HG02970 (cell line): ENCODE results near the gene NUP205.
"Not testable (repeated sequence)": the region's sequence is repeated elsewhere in the genome, so short reads cannot be mapped to it uniquely, and the experiment has no call there.

ENCODE experiments used
- ATAC-seq: cut with Tn5 transposase; IDR thresholded peaks from one replicate; pipeline ENCODE4 v1.9.1; 2021; ENCODE audit warnings: mild to moderate bottlenecking, moderate library complexity, moderate number of reproducible peaks; ENCODE audit not compliant: unreplicated experiment, low FRiP score

The NUP205 gene

DNA sequence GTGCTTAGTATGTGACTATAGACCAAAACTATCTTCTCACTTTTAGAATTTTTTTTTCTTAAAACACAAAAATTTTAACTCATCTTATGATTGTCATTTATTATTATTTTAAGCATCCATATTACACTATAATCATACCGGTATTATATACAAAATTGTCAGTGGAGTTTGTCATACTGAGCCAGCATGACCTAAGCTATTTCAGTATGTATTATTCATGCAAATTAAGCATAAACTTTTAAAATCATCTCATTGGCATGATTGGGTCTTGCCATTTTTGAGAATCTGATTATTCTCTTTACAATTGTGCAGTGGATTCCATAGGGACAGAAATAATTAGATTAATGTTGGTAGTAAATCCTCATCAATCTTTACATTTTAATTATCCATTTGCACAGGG lies 58.4 kb downstream of the NUP205 start:
- no peak for ATAC-seq

DNA sequence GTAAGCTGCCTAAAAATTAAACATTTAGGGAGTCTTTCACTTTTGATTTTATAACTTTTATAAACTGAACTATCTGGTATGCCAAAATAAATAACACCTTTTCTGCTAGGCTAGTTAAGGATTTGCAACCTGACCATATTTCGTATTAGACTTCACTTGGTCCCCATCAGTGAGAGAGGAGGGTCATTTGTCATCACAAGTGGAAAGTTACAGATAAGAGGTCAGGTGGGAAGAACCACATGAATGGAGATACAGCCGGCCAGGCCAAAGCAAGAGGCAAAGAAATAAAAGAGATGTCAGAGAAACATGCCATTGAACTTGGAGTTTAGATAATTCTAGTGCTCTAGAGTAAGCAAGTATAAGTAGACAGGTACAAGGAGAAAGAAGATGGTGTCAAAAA lies 60.1 kb downstream of the NUP205 start:
- ATAC-seq: no peak

DNA sequence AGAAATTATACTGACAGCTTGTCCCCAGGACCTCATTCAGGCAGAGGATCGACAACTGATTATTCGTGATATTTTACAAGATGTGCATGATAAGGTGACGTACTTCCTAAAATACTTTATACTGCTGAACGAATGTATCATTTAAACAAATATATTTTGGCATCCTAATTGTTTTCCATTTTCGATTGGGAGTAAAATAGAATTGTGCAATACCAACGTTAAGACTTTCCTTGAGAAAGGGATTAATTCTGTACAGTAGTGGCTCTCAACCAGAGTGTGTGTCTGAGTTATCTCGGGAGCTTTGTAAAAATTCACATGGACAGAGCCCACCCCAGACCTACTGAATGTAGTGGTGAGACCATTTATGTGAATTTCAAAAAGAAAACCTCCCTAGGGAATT lies 60.8 kb downstream of the NUP205 start:
- ATAC-seq: no peak

- no peak for ATAC-seq
These were observed 62.7 kb downstream of the NUP205 start for GRCh38 chr7:135620447-135620846.

DNA sequence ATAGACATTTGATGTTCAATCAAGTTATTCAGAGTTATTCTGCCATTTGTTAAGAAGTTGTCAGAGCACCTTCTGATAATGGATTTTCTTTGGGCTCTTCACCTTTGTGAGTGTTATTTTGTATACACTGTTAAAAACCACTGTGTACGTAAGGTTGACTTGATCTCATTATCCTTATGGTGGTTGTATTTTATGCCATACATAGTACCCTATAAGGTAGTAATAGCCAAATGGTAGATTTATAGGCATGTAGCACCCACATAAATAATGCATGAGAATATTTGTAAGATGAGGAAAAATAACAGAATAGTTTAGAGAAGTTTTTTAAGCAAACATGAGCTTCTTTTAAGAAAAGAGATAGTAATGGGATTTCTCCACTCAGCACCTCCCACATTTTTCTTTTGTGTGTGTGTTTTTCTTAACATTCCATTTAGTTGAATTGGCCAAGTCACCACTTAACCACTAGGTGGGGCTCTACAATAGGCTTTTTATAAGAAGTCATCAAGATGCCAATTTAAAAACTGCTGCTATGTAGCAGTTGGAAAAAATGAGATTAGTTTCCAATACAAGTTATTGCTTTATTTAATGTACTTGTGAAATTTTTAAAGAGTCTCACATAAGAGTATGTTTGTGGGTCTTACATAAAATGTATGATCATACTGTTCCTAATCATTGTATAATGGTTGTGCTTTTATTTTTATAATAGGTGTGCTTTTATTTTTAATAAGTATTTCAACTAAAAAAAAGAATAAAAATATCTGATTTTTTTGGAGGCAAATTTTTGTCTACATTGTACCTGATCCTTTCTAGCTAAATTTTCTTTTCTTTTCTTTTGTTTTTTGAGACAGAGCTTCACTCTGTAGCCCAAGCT lies 63.5 kb downstream of the NUP205 start:
- no peak for ATAC-seq

DNA sequence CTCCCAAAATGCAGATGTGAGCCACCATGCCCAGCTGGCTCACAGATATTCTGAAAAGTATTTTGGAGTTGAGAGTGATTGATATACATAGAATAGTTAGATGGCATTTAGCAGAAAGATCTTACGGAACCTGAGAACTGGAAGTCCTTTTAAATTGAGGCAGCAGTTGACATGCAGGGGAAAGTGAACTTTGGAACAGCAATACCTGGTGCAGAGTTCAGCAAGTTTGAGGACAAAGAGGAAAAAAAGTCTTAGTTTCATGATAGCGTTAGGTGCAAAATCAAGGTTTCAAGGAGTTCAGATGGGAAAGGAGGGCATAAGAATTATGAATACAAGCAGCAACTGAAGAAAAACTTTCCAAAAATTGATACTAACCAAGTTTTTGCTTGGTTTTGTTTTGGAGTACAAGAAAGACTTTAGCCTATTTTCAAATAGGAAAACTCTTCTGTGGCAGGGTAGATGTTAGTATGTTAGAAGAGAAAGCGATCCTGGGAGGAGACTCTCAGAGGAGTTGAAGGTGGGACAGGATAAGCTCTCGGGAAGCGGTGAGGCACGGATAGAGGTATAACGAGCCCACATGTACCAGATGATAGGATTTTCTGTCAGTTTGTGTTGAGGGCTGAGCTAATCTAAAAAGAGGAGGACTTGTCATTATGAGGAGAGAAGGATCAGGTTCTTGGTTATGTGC lies 76.6 kb downstream of the NUP205 start:
- no peak for ATAC-seq

DNA sequence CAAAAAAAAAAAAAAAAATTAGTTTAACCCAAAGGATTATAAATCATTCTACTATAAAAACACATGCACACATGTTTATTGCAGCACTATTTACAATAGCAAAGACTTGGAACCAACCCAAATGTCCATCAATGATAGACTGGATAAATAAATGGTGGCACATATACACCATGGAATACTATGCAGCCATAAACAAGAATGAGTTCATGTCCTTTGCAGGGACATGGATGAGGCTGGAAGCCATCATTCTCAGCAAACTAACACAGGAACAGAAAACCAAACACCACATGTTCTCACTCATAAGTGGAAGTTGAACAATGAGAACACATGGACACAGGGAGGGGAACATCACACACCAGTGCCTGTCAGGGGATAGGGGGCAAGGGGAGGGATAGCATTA lies 82.0 kb downstream of the NUP205 start:
- ATAC-seq: not testable (repeated sequence)

- no peak for ATAC-seq
These were observed 86.4 kb downstream of the NUP205 start for GRCh38 chr7:135644154-135644553.

DNA sequence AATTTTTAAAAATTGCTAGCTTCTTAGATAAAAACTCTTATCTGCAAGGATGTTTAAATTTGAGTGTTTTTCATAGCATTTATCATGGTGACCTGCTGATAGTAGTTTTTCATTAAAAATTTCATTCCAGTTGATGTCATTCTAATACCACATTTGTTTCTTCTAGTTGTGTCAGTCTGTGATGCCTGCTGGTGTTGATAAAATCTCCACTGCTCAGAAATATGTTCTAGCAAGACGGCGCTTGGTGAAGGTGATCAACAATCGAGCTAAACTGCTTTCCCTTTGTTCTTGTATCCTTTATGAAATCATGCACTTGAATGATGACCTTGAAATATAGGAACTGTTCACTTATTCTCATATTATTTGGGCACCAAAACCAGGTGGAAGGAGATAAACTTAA lies 87.0 kb downstream of the NUP205 start:
- no peak for ATAC-seq

- no peak for ATAC-seq
These were observed 87.7 kb downstream of the NUP205 start for GRCh38 chr7:135645296-135645904.

GRCh38 chr7:135647755-135648154 lies 90.0 kb downstream of the NUP205 start:
- no peak for ATAC-seq

- ATAC-seq: no peak
These were observed 90.5 kb downstream of the NUP205 start for GRCh38 chr7:135648235-135648634.

- no peak for ATAC-seq
These were observed 93.3 kb downstream of the NUP205 start for GRCh38 chr7:135650831-135651573.

DNA sequence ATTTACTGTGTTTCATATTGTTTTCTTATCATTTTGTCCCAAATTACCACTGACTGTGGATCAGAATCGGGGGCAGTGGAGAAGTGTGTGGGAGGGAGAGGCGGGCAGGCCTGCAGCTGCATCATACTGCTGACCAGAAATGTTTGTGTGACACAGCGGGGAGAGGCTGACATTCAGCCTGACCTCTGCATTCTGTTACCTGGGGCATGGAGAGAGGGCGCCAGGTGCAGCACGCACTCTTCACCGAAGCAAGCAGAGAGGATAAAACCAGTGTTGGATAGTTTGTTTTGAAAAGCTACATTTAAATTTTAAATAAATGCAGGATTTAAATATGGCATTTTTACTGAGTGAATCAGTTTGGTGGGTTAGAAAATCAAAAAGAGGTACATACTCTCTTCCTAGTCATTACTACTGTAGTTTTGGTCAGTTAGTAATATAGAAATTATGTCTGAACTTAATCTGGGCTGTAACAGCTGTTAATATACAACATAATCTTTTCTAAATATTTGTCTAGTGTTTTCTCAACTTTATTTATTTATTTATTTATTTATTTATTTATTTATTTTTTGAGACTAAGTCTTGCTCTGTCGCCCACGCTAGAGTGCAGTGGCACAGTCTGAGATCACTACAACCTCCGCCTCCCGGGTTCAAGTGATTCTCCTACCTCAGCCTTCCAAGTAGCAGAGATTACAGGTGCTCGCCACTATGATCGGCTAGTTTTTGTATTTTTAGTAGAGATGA lies 95.8 kb downstream of the NUP205 start:
- no peak for ATAC-seq

- no peak for ATAC-seq
These were observed 100.8 kb downstream of the NUP205 start for GRCh38 chr7:135658564-135658963.

DNA sequence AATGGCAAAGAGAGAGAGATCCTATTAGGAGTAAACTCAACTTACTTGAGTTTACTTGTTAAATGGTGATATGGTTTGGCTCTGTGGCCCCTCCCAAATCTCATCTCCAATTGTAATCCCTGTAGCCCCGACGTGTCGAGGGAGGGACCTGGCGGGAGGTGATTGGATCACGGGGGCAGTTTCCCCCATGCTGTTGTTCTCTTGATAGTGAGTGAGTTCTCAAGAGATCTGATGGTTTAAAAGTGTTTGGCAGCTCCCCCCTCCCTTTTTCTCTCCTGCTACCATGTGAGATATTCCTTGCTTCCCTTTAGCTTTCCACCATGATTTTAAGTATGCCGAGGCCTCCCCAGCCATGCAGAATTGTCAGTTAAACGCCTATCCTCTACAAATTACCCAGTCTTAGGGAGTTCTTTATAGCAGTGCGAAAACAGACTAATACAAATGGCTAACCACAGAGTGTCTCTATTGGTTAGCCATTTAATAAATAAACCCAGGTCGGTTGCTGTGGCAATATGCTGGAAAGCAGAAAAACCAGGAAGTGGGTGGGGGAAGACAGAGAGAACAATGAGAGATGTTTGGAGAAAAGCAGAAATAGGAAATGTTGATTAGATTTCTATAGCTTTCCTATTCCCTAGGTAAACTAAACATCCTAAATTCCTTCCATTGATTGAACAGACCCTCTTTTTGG lies 101.6 kb downstream of the NUP205 start:
- ATAC-seq: no peak

GRCh38 chr7:135661311-135662122 lies 103.8 kb downstream of the NUP205 start:
- ATAC-seq: no peak

GRCh38 chr7:135662123-135662372 lies 104.3 kb downstream of the NUP205 start:
- ATAC-seq: no peak
